Sciatic nerve (tissue), 2 donors: ENCODE results near the gene TMEM176A. TPM values are rescaled to one million over a fixed set of nuclear protein-coding genes. Genes with fewer than 3 reads are reported as not detected.
A peak's percentile ranks its signal among the peaks of the same experiment; 100 is the strongest.
"Not testable (repeated sequence)": the region's sequence is repeated elsewhere in the genome, so short reads cannot be mapped to it uniquely, and the experiment has no call there.

Experiments used
- ATAC-seq: fragments of 200-7000 bp; cut with Tn5 transposase; one replicate; pipeline ENCODE4 v1.9.1; 2020; ENCODE audit warnings: mild to moderate bottlenecking, moderate library complexity
- DNase-seq: peaks from one replicate; pipeline ENCODE4 v3.0.0-alpha.2; 2020; ENCODE audit warnings: low spot score
- intact Hi-C: fragments of 100-400 bp; cut with DNase I; formaldehyde crosslinking; loops from one replicate; pipeline ENCODE4 v1.14.2; 2022
- total RNA-seq: library from RNA; stranded (reverse); fragmentation: NEBNext Ultra II Directional; extraction: Animal tissue kit (Norgen Biotek cat#: 25700); gene quantifications from one replicate; pipeline ENCODE4 v1.2.1, GENCODE V29; 2021
- donor health status: DM: no; HTN: no; CAD: no.
- donor health status: DM: no; HTN: no; CAD: no.

TMEM176A gene
- total RNA-seq, 1 donor from 2014 or later: 69.7 TPM

- DNase-seq: no peak
- no peak for ATAC-seq
- intact Hi-C loops: no loop called here
These were observed 5.9 kb downstream of the TMEM176A start for GRCh38 chr7:150806454-150806853.

GRCh38 chr7:150806863-150807262 lies 6.3 kb downstream of the TMEM176A start:
- ATAC-seq (no peak), DNase-seq (no peak)
- intact Hi-C loops: no loop called here

GRCh38 chr7:150807616-150808438 lies 7.3 kb downstream of the TMEM176A start:
- DNase-seq, ATAC-seq, intact Hi-C loops: not testable (repeated sequence)

DNA sequence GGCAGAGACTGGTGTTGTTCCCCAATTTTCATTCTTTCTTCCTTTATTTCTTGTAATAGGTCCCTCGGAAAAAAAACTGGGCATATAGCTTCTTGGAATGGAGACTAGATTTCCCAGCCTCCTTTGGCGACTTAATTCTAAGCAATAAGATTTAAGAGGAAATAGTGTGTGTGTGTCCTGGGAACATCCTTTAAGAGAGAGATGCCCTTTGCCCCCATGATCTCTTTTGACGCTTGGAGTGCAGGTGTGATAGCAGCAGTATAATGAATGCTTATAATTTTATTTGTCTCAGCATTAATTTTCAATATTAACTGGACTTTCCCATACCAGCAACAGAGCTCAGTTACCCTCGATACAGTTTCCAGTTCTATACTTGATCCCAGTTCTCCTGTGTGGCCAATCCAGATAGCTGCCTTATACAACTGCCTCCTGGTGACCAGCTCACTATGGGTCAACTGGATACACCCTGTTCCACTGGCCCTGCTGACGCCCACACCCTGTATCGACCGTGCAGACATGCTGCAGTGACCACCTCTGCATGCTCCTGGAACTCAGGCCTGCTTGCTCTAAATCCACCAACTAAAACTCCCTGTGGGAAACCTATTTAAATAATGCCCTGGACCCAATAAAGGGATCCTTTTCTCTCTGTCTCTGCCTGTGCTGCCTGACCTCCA lies 13.9 kb downstream of the TMEM176A start:
- no peak for DNase-seq
- intact Hi-C loops: no loop called here
- no peak for ATAC-seq

GRCh38 chr7:150818971-150819370 lies 18.4 kb downstream of the TMEM176A start:
- intact Hi-C loops: no loop called here
- ATAC-seq: no peak
- no peak for DNase-seq

GRCh38 chr7:150820148-150820547 lies 19.6 kb downstream of the TMEM176A start:
- intact Hi-C loops: no loop called here
- DNase-seq (no peak), ATAC-seq (no peak)

GRCh38 chr7:150820578-150821198 lies 20.1 kb downstream of the TMEM176A start:
- no peak for ATAC-seq
- no peak for DNase-seq
- intact Hi-C loops: no loop called here

GRCh38 chr7:150823043-150823442 lies 22.5 kb downstream of the TMEM176A start:
- intact Hi-C loops: no loop called here
- DNase-seq: no peak
- ATAC-seq: no peak

DNA sequence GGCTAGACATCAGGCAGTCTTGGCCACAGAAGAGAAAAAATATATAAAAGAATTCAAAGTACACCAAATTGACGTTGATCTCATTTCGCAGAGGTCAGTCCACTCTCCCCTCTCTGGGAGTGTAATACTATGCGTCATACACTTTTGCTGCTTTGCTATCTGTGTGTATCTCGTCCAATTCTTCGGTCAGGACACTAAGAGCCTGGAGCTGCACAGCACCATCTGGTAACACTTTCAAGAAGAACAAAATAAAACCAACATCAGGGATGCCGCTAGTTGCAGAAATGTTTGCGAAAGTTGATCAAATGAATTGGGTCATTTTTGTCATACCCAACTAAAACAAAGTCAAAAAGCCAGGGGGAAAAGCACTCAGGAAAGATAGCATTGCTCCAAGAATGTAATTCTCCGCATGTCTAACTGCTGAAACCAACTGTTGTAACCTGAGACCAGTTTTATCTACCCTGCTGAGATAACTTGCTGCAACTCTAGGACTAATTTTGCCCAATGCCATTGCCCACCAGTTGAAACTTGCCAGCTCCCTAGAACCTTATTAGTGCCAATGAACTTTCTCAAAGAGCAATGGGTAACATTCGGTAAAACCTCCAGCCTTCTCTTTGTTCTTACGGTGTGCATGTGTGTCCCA lies 23.0 kb downstream of the TMEM176A start:
- no peak for DNase-seq
- no peak for ATAC-seq
- intact Hi-C loops: no loop called here

DNA sequence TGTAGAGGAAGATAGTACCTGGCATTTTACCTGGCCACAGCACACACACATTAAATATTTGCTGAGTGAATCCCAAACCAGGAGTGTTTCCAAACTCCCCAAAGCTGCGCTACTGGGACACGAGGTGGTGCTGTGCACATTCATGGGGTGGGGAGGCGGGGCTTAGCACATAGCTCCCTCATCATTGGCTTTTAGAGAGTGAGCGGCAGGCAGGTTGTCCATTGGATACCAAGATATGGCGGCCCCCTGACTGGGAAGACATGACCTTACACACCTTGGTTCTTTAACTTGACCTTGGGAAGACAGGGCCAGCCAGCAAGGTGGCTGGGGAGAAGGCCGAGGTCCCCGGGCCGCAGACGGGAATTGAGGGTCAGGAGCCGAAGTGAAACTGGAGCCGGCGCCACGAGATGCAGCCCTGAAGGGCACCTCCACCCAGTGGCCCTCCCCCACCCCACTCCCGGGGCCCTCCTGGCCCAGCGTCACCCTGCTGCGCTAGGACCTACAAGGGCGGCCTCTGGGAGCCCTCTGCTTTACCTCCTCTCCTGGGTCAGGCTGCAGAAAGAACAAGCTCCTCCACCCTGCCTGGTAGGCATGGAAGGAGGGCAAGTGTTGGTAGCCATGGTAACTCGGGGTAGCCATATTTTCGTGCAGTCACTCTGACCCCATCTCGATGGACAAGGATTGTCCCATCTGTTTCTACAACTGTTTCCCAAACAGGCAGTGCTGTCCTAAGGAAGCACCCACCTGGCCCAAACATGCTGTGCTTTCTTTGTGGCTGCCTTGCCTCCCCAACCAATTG lies 24.0 kb downstream of the TMEM176A start:
- no peak for ATAC-seq
- DNase-seq: no peak
- intact Hi-C loops: no loop called here

DNA sequence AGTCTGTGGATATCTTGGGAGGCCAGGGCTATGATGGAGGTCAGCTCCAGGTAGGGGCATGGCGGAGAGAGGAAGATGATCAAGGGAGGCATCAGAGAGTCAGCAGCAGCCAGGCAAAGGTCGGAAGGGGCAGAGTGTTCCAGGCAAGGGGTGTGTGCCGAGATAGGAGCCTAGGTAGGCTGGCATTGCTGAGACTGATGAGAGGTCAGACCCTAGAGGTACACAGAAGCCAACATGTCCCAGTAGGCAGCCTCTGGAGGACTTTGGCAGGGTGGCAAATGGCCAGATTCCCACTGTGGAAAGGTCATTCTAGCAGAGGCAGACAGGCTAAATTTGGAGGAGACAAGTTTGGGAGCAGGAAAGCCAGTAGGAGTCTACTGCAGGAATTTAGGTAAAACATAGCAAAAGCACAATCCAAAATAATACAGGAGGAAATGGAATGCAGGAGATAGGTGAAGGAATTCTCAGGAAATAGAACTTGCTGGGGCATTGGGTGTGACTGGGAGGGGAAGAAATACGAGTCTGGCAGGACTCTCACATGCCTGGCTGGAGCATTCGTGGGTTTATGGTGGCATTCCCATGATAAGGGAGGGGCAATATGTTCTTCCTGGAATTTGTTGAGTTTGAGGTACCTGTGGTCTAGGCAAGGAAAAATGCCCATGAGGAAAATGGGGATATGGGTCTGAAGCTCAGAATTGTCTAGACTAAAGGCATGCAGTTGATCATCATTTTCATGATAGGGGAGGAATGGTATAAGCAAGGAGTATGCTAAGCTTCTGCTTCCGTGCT lies 25.7 kb downstream of the TMEM176A start:
- DNase-seq (no peak), ATAC-seq (no peak)
- intact Hi-C loops: no loop called here

- intact Hi-C loops: no loop called here
- no peak for DNase-seq
- no peak for ATAC-seq
These were observed 27.8 kb downstream of the TMEM176A start for GRCh38 chr7:150828384-150828783.

- ATAC-seq (no peak), DNase-seq (no peak)
- intact Hi-C loops: no loop called here
These were observed 28.9 kb downstream of the TMEM176A start for GRCh38 chr7:150829426-150829825.

- ATAC-seq (no peak), DNase-seq (no peak)
- intact Hi-C loops: no loop called here
These were observed 30.4 kb downstream of the TMEM176A start for GRCh38 chr7:150830937-150831336.

DNA sequence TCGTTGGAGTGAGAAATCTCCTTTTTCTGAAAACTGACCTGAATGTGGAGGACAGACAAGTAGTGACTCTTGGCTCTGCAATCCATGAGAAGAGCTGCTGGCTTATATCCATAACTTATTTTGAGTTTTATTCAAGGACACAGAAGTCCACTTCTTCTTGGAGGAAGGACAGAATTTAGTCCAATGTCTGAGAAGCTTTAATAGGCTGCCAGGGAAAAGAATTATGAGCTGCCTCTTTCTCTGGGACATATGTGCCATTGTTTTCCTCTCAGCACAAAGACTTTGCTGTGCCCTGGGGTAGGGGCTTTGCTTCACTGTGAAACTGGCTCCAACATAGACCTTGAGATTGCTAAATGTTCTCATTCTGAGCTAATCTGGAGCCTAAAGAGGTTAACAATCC lies 31.3 kb downstream of the TMEM176A start:
- ATAC-seq: peak; percentile 50
- intact Hi-C loops: no loop called here
- no peak for DNase-seq

DNA sequence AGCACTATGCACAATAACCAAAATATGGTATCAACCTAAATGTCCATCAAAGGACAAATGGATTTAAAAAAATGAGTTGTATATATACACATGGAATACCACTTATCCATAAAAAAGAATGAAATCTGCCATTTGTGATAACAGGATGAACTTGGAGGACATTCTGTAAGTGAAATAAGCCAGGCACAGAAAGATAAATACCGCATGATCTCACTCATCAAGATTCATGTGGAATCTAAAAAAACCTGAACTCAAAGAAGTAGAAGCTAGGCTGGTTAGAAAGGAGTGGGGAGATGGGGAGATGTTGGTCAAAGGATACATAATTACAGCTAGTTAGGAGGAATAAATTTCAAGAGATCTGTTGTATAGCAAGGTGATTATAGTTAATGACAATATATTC lies 34.5 kb downstream of the TMEM176A start:
- intact Hi-C loops: no loop called here

GRCh38 chr7:150835702-150836280 lies 35.2 kb downstream of the TMEM176A start:
- ATAC-seq (no peak), DNase-seq (no peak)
- intact Hi-C loops: no loop called here

More for the DNA sequence above, 34.5 kb downstream of the TMEM176A start:
- ATAC-seq (no peak), DNase-seq (no peak)
